GM21528 (cell line): ENCODE results near the gene TECTA.
"Not testable (repeated sequence)": the region's sequence is repeated elsewhere in the genome, so short reads cannot be mapped to it uniquely, and the experiment has no call there.

Experiments
- ATAC-seq: cut with Tn5 transposase; IDR thresholded peaks from one replicate; pipeline ENCODE4 v1.9.1; 2021; ENCODE audit warnings: mild to moderate bottlenecking, moderate library complexity; ENCODE audit not compliant: unreplicated experiment, low FRiP score

TECTA gene

GRCh38 chr11:121226415-121227263 is 125.6 kb downstream of the TECTA start:
- no peak for ATAC-seq

GRCh38 chr11:121228851-121229250 is 127.8 kb downstream of the TECTA start:
- ATAC-seq = no peak

GRCh38 chr11:121229495-121230215 is 128.6 kb downstream of the TECTA start:
- ATAC-seq = no peak

- no peak for ATAC-seq
These were observed 130.7 kb downstream of the TECTA start for GRCh38 chr11:121231576-121232278.

- ATAC-seq = no peak
These were observed 134.0 kb downstream of the TECTA start for GRCh38 chr11:121235057-121235456.

- peak; percentile 69 for ATAC-seq
These were observed 135.3 kb downstream of the TECTA start for GRCh38 chr11:121236115-121237001.

- peak; percentile 45 for ATAC-seq
These were observed 136.2 kb downstream of the TECTA start for GRCh38 chr11:121237247-121237646.

- no peak for ATAC-seq
These were observed 136.9 kb downstream of the TECTA start for GRCh38 chr11:121237686-121238658.

GRCh38 chr11:121238956-121239355 is 137.9 kb downstream of the TECTA start:
- no peak for ATAC-seq

GRCh38 chr11:121240001-121240400 is 139.0 kb downstream of the TECTA start:
- ATAC-seq = not testable (repeated sequence)

- ATAC-seq = no peak
These were observed 139.7 kb downstream of the TECTA start for GRCh38 chr11:121240650-121241303.
